Measurements from ENCODE around the gene ZBTB44.

Gene ZBTB44

GRCh38 chr11:130202009-130202817, 112.5 kb downstream of the ZBTB44 start:
- TF ChIP-seq, protein P1, sequence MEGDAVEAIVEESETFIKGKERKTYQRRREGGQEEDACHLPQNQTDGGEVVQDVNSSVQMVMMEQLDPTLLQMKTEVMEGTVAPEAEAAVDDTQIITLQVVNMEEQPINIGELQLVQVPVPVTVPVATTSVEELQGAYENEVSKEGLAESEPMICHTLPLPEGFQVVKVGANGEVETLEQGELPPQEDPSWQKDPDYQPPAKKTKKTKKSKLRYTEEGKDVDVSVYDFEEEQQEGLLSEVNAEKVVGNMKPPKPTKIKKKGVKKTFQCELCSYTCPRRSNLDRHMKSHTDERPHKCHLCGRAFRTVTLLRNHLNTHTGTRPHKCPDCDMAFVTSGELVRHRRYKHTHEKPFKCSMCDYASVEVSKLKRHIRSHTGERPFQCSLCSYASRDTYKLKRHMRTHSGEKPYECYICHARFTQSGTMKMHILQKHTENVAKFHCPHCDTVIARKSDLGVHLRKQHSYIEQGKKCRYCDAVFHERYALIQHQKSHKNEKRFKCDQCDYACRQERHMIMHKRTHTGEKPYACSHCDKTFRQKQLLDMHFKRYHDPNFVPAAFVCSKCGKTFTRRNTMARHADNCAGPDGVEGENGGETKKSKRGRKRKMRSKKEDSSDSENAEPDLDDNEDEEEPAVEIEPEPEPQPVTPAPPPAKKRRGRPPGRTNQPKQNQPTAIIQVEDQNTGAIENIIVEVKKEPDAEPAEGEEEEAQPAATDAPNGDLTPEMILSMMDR (conservative IDR thresholded peaks at IDR 0.05; ENCODE audit: low read depth, low read length): no peak
- DNase-seq (ENCODE audit: low read depth): no peak
- H3K4me3 ChIP-seq (ENCODE audit: low read length): no peak overlapping the region

GRCh38 chr11:130201026-130201425, 113.7 kb downstream of the ZBTB44 start:
- TF ChIP-seq, protein P1 (conservative IDR thresholded peaks at IDR 0.05; ENCODE audit: low read depth, low read length): no peak
- no peak for DNase-seq (ENCODE audit: low read depth)
- no peak overlapping the region for H3K4me3 ChIP-seq (ENCODE audit: low read length)

DNA sequence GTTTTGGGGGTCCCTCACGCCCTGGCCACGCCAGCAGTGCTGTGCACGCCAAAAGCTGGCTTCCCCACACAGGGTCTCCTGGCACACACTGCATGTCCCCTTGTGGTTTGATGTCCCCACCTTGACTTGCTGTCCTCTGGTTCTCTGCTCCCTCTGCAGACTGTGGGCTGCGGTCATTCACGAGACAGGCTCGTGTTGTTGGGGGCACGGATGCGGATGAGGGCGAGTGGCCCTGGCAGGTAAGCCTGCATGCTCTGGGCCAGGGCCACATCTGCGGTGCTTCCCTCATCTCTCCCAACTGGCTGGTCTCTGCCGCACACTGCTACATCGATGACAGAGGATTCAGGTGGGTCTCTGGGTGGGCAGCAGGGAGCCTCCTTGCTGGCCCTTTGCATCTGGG, 114.9 kb downstream of the ZBTB44 start:
- TF ChIP-seq, protein P1 (conservative IDR thresholded peaks at IDR 0.05; ENCODE audit: low read depth, low read length): no peak
- DNase-seq (ENCODE audit: low read depth): no peak
- no peak overlapping the region for H3K4me3 ChIP-seq (ENCODE audit: low read length)

DNA sequence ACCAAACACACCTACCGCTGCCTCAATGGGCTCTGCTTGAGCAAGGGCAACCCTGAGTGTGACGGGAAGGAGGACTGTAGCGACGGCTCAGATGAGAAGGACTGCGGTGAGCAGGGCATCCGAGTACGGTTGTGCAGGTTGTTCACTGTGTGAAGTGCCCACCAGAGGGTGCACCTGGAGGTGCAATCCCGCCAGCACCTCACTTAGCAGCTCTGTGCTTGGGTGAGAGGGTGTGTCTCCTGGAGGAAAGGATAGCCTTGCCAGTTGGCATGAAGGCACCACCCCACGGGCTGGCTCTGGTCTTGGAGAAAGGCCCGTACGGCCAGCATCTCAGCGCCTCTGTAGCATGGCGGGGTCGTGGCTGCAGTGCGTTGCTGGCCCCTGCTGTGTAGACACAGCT, 115.8 kb downstream of the ZBTB44 start:
- DNase-seq (ENCODE audit: low read depth): no peak
- TF ChIP-seq, protein P1 (conservative IDR thresholded peaks at IDR 0.05; ENCODE audit: low read depth, low read length): peak; percentile 19
- H3K4me3 ChIP-seq (ENCODE audit: low read length): no peak overlapping the region

GRCh38 chr11:130198292-130198691, 116.4 kb downstream of the ZBTB44 start:
- no peak for DNase-seq (ENCODE audit: low read depth)
- TF ChIP-seq, protein P1 (conservative IDR thresholded peaks at IDR 0.05; ENCODE audit: low read depth, low read length): no peak
- H3K4me3 ChIP-seq (ENCODE audit: low read length): no peak overlapping the region

- no peak for DNase-seq (ENCODE audit: low read depth)
- H3K4me3 ChIP-seq (ENCODE audit: low read length): no peak overlapping the region
- TF ChIP-seq, protein P1 (conservative IDR thresholded peaks at IDR 0.05; ENCODE audit: low read depth, low read length): no peak
These were observed 117.2 kb downstream of the ZBTB44 start for GRCh38 chr11:130197386-130198035.
